ENCODE measurements around the gene HECTD1.

DNA sequence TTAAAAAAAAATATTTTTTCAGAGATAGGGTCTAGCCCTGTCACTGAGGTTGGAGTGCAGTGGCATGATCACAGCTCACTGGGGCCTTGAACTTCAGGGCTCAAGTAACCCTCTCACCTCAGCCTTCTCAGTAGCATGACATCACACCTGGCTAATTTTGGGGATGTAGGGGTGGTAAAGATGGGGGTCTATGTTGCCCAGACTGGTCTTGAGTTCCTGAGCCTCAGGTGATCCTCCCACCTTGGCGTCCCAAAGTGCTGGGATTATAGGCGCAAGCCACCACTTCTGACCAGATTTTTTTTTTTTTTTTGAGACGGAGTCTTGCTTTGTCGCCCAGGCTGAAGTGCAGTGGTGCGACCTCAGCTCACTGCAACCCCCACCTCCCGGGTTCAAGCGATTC, 80.9 kb downstream of the HECTD1 start:
- TF ChIP-seq GABPA (IDR thresholded peaks at IDR 0.05; ENCODE audit: low read depth) (no peak), CTCF (IDR thresholded peaks at IDR 0.05; ENCODE audit: insufficient read depth, low read length) (no peak), POLR2AphosphoS5 (IDR thresholded peaks at IDR 0.05; ENCODE audit: low read depth) (no peak), SPI1 (IDR thresholded peaks at IDR 0.05; ENCODE audit: borderline replicate concordance, low read depth) (no peak)
- TF ChIP-seq, protein P1, sequence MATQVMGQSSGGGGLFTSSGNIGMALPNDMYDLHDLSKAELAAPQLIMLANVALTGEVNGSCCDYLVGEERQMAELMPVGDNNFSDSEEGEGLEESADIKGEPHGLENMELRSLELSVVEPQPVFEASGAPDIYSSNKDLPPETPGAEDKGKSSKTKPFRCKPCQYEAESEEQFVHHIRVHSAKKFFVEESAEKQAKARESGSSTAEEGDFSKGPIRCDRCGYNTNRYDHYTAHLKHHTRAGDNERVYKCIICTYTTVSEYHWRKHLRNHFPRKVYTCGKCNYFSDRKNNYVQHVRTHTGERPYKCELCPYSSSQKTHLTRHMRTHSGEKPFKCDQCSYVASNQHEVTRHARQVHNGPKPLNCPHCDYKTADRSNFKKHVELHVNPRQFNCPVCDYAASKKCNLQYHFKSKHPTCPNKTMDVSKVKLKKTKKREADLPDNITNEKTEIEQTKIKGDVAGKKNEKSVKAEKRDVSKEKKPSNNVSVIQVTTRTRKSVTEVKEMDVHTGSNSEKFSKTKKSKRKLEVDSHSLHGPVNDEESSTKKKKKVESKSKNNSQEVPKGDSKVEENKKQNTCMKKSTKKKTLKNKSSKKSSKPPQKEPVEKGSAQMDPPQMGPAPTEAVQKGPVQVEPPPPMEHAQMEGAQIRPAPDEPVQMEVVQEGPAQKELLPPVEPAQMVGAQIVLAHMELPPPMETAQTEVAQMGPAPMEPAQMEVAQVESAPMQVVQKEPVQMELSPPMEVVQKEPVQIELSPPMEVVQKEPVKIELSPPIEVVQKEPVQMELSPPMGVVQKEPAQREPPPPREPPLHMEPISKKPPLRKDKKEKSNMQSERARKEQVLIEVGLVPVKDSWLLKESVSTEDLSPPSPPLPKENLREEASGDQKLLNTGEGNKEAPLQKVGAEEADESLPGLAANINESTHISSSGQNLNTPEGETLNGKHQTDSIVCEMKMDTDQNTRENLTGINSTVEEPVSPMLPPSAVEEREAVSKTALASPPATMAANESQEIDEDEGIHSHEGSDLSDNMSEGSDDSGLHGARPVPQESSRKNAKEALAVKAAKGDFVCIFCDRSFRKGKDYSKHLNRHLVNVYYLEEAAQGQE (IDR thresholded peaks at IDR 0.05; ENCODE audit: insufficient replicate concordance, low read depth) = no peak

Measured in HL-60 (cell line).